ENCODE measurements around the gene USP31. TPM values are rescaled to one million over a fixed set of nuclear protein-coding genes. Genes with fewer than 3 reads are reported as not detected.

USP31 gene
- total RNA-seq, 1 experiment from 2014 or later = 16.1 TPM

GRCh38 chr16:23015580-23015979 is 133.7 kb downstream of the USP31 start:
- no peaks in the 10 kb centered on the region for H3K79me1 ChIP-seq (ENCODE audit: insufficient read depth, low read depth, low read length, poor library complexity, severe bottlenecking)
- peaks cover 7% of the 10 kb centered on the region; the same call in 1 of the 2 replicates for H3K27me3 Mint-ChIP-seq (ENCODE audit: low read depth)
- no peak overlapping the region for H3K4ac ChIP-seq (ENCODE audit: low read depth, low read length)
- H3K27me3 ChIP-seq (ENCODE audit: insufficient read depth, low read length) = no peaks in the 10 kb centered on the region
- H2AFZ ChIP-seq (ENCODE audit: low read length) = no peak overlapping the region
- H3K23me2 ChIP-seq (ENCODE audit: insufficient read length, low read depth, low read length, poor library complexity, severe bottlenecking) = no peaks in the 10 kb centered on the region
- no peak overlapping the region for H4K91ac ChIP-seq (ENCODE audit: insufficient read length, low read depth, low read length)
- TF ChIP-seq CTCF (conservative IDR thresholded peaks at IDR 0.05) = no peak
- H2BK5ac ChIP-seq (ENCODE audit: insufficient read length, low read length) = no peak overlapping the region
- no peak overlapping the region for H2BK20ac ChIP-seq (ENCODE audit: low read depth, low read length, poor library complexity, severe bottlenecking)
- H3K9me3 ChIP-seq (ENCODE audit: control insufficient read depth, low read depth, low read length) = no peaks in the 10 kb centered on the region
- H3K9ac ChIP-seq (ENCODE audit: extremely low read depth, insufficient read length, low read length) = no peak overlapping the region
- no peak overlapping the region for H2BK120ac ChIP-seq (ENCODE audit: low read depth, low read length, poor library complexity, severe bottlenecking)
- no peak overlapping the region for H3K27ac Mint-ChIP-seq
- no peaks in the 10 kb centered on the region for H3K36me3 Mint-ChIP-seq (ENCODE audit: insufficient read depth in 1 of 3, low read depth in 3 of 3)
- H4K8ac ChIP-seq (replicated peaks; ENCODE audit: insufficient read length, low read depth, low read length) = no peak overlapping the region
- H3K9me3 Mint-ChIP-seq = peaks cover 0 to 3% of the 10 kb centered on the region in 2 experiments; a peak in 1 of 5 replicates
- H4K5ac ChIP-seq (ENCODE audit: insufficient read length, low read depth, low read length) = no peak overlapping the region
- H3K56ac ChIP-seq (ENCODE audit: insufficient read length, low read depth, low read length) = no peak overlapping the region
- no peak overlapping the region for H3K4me3 Mint-ChIP-seq
- no peak overlapping the region for H2AK5ac ChIP-seq (ENCODE audit: insufficient read length, low read length)
- no CpG with 5 or more reads among the region's 2 CpGs for WGBS (ENCODE audit: extremely low coverage, insufficient read length, low lambda C conversion rate)
- no peak overlapping the region for H3K18ac ChIP-seq (ENCODE audit: insufficient read length, low read depth, low read length)
- H3K23ac ChIP-seq (ENCODE audit: insufficient read length, low read depth, low read length) = no peak overlapping the region
- no peak for DNase-seq
- no peaks in the 10 kb centered on the region for H4K20me1 ChIP-seq (ENCODE audit: control insufficient read depth, insufficient read depth, insufficient read length)
- H3K4me2 ChIP-seq (ENCODE audit: insufficient read depth, insufficient read length, low read length) = no peak overlapping the region
- H3K79me2 ChIP-seq (ENCODE audit: insufficient read depth, low read length) = no peaks in the 10 kb centered on the region
- no peak overlapping the region for H2BK12ac ChIP-seq (ENCODE audit: insufficient read length, low read depth, low read length)
- no peak overlapping the region for H3K27ac ChIP-seq (ENCODE audit: insufficient read length, low read depth, low read length)
- no peak overlapping the region for H2BK15ac ChIP-seq (ENCODE audit: low read depth, low read length)
- no peak overlapping the region for H3K14ac ChIP-seq (ENCODE audit: insufficient read depth, low read length)
- H3K4me1 Mint-ChIP-seq = peaks cover 2 to 9% of the 10 kb centered on the region in 2 experiments; a peak in 2 of 4 replicates
- no peaks in the 10 kb centered on the region for H3K4me1 ChIP-seq (ENCODE audit: insufficient read depth, low read length)
- no peak overlapping the region for H3T11ph ChIP-seq (ENCODE audit: low read length)

All from H9 (cell line).